ENCODE measurements around the gene TPRG1L.
A peak's percentile ranks its signal among the peaks of the same experiment; 100 is the strongest.

The TPRG1L gene

GRCh38 chr1:3614755-3615742 lies 9.8 kb upstream of the TPRG1L start:
- TF ChIP-seq CTCF (IDR thresholded peaks at IDR 0.05; ENCODE audit: low read depth, low read length), result peak; percentile 80
- in situ Hi-C loops (cut with HindIII; ENCODE audit: low sequenced_read_pairs), result no loop called here
- H3K4me3 ChIP-seq (ENCODE audit: low read depth, low read length), result no peak overlapping the region
- peak; percentile 6 for DNase-seq (ENCODE audit: low read depth, low spot score)

- in situ Hi-C loops (cut with HindIII; ENCODE audit: low sequenced_read_pairs), result no loop called here
- TF ChIP-seq CTCF (IDR thresholded peaks at IDR 0.05; ENCODE audit: low read depth, low read length), result no peak
- no peak overlapping the region for H3K4me3 ChIP-seq (ENCODE audit: low read depth, low read length)
- DNase-seq (ENCODE audit: low read depth, low spot score), result no peak
These were observed 8.0 kb upstream of the TPRG1L start for GRCh38 chr1:3616861-3617260.

- DNase-seq (ENCODE audit: low read depth, low spot score), result no peak
- TF ChIP-seq CTCF (IDR thresholded peaks at IDR 0.05; ENCODE audit: low read depth, low read length), result no peak
- no peak overlapping the region for H3K4me3 ChIP-seq (ENCODE audit: low read depth, low read length)
- in situ Hi-C loops (cut with HindIII; ENCODE audit: low sequenced_read_pairs), result no loop called here
These were observed 6.9 kb upstream of the TPRG1L start for GRCh38 chr1:3617806-3618345.

- in situ Hi-C loops (cut with HindIII; ENCODE audit: low sequenced_read_pairs), result no loop called here
- no peak for TF ChIP-seq CTCF (IDR thresholded peaks at IDR 0.05; ENCODE audit: low read depth, low read length)
- no peak for DNase-seq (ENCODE audit: low read depth, low spot score)
- no peak overlapping the region for H3K4me3 ChIP-seq (ENCODE audit: low read depth, low read length)
These were observed 6.3 kb upstream of the TPRG1L start for GRCh38 chr1:3618531-3618880.

- TF ChIP-seq CTCF (IDR thresholded peaks at IDR 0.05; ENCODE audit: low read depth, low read length), result peak; percentile 86
These were observed 5.7 kb upstream of the TPRG1L start for GRCh38 chr1:3618881-3619671.

GRCh38 chr1:3620708-3621107 lies 4.1 kb upstream of the TPRG1L start:
- TF ChIP-seq CTCF (IDR thresholded peaks at IDR 0.05; ENCODE audit: low read depth, low read length), result no peak
- in situ Hi-C loops (cut with HindIII; ENCODE audit: low sequenced_read_pairs), result no loop called here
- H3K4me3 ChIP-seq (ENCODE audit: low read depth, low read length), result no peak overlapping the region
- DNase-seq (ENCODE audit: low read depth, low spot score), result no peak

More at GRCh38 chr1:3618881-3619671, 5.7 kb upstream of the TPRG1L start:
- DNase-seq (ENCODE audit: low read depth, low spot score), result peak; percentile 70
- in situ Hi-C loops (cut with HindIII; ENCODE audit: low sequenced_read_pairs), result no loop called here
- no peak overlapping the region for H3K4me3 ChIP-seq (ENCODE audit: low read depth, low read length)

All from astrocyte of the spinal cord (primary cell).